Lower leg skin (tissue), 4 donors: Measurements from ENCODE around the gene PRKAR1A. TPM values are rescaled to one million over a fixed set of nuclear protein-coding genes. Genes with fewer than 3 reads are reported as not detected.

Experiments
- DNase-seq, 2 donors: peaks; one replicate each; pipeline ENCODE4 v3.0.0-alpha.2; 2019; ENCODE audit warnings: low spot score in 2 of 2
- H3K4me3 ChIP-seq: fragments of 200-600 bp; sonication (generic); 2 replicates; pipeline ENCODE4 v1.5.1; 2017; ENCODE audit warnings: mild to moderate bottlenecking, low read depth; ENCODE audit not compliant: poor library complexity, severe bottlenecking
- CTCF ChIP-seq, 3 donors: fragments of 450-650 bp; IDR thresholded peaks; one replicate each; pipeline ENCODE4 v1.5.1; 2016; ENCODE audit warnings: antibody characterized with exemption in 3 of 3, mild to moderate bottlenecking in 3 of 3, moderate library complexity in 2 of 3
- POLR2A ChIP-seq, 2 donors: fragments of 450-650 bp; IDR thresholded peaks; one replicate each; pipeline ENCODE4 v1.6.1; 2016 to 2017; ENCODE audit warnings: antibody characterized with exemption in 2 of 2, mild to moderate bottlenecking in 1 of 2, moderate library complexity in 1 of 2
- WGBS, 2 donors: methylation state at CpG; one replicate each; pipeline ENCODE4 v1.1.5; 2018; 5-methylcytosine and 5-hydroxymethylcytosine counted together
- intact Hi-C: fragments of 100-400 bp; cut with DNase I; formaldehyde crosslinking; loops from one replicate; pipeline ENCODE4 v1.15.0; 2023; ENCODE audit warnings: low total_unique reads
- total RNA-seq, 4 donors: library from RNA; depleted of rRNA; stranded (reverse); fragments of >200 nt; gene quantifications; one replicate each; pipeline ENCODE4 v1.1.0, GENCODE V29; 2016

Gene PRKAR1A
- total RNA-seq, 4 donors from 2014 or later = 198 to 214 (median 207) TPM

- H3K4me3 ChIP-seq = no peak overlapping the region
- TF ChIP-seq POLR2A (IDR thresholded peaks at IDR 0.05) (no peak), CTCF (IDR thresholded peaks at IDR 0.05) (no peak)
- no peak for DNase-seq
- WGBS, 2 donors = 97% methylated on average over 8 of the region's 8 CpGs
- intact Hi-C loops = loop anchor here (10.0 kb wide), 1 partner anchor 187 kb away; no protein-coding TSS in a partner anchor
These were observed 55.4 kb downstream of the PRKAR1A start for GRCh38 chr17:68567581-68567980.

GRCh38 chr17:68568581-68568980 is 56.4 kb downstream of the PRKAR1A start:
- no peak for TF ChIP-seq CTCF (IDR thresholded peaks at IDR 0.05)
- no peak for TF ChIP-seq POLR2A (IDR thresholded peaks at IDR 0.05)
- intact Hi-C loops = loop anchor here (10.0 kb wide), 1 partner anchor 186 kb away; no protein-coding TSS in a partner anchor
- DNase-seq = no peak
- no peak overlapping the region for H3K4me3 ChIP-seq
- 74 to 89% methylated on average over 2 of the region's 2 CpGs for WGBS, 2 donors

GRCh38 chr17:68569346-68569745 is 57.1 kb downstream of the PRKAR1A start:
- intact Hi-C loops = loop anchor here (10.0 kb wide), 1 partner anchor 185 kb away; no protein-coding TSS in a partner anchor
- H3K4me3 ChIP-seq = no peak overlapping the region
- TF ChIP-seq POLR2A (IDR thresholded peaks at IDR 0.05) (no peak), CTCF (IDR thresholded peaks at IDR 0.05) (no peak)
- no peak for DNase-seq

- TF ChIP-seq CTCF (IDR thresholded peaks at IDR 0.05) = no peak
- H3K4me3 ChIP-seq = no peak overlapping the region
- 55 to 67% methylated on average over 1 of the region's 1 CpG for WGBS, 2 donors
- DNase-seq = no peak
- intact Hi-C loops = no loop called here
These were observed 58.3 kb downstream of the PRKAR1A start for GRCh38 chr17:68570526-68570925.

DNA sequence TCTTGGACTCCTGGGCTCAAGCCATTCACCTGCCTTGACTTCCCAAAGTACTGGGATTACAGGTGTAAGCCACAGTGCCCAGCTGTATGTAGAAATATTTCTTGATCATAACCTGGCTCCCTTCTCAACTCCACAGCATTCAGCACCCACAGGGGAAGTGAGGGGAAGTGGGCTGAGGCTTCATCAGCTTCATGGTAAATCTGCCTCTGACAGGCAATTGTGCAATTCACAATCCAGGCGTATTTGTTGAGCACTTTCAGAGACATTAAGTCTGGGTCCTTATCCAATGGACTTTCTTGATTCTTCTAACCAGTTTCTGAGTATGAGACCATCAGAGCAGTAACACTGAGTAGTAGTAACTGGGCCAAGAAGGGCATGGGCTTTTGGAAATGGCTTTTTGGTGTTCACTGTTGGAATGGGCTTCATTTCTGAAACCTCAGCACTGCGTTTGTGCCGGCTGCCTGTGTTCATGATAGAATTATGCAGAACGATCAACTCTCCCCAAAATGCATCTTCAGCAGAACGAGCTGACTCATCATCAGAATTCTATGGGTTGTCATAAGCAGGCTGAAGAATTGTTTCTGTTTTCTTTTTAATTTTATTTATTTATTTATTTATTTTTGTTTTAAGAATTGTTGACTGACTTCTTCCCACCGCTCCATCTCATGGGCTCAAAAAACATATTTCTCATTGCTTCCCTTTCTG is 60.1 kb downstream of the PRKAR1A start:
- H3K4me3 ChIP-seq = no peak overlapping the region
- intact Hi-C loops = no loop called here
- no peak for DNase-seq

More for the DNA sequence above, 60.1 kb downstream of the PRKAR1A start:
- 92 to 95% methylated on average over 6 of the region's 6 CpGs for WGBS, 2 donors
- no peak for TF ChIP-seq CTCF (IDR thresholded peaks at IDR 0.05)
- TF ChIP-seq POLR2A (IDR thresholded peaks at IDR 0.05) = no peak
